ENCODE results near the gene SORD.

GRCh38 chr15:45112143-45112590 lies 89.2 kb downstream of the SORD start:
- TF ChIP-seq CTCF (conservative IDR thresholded peaks at IDR 0.05), result no peak
- TF ChIP-seq ZFX (IDR thresholded peaks at IDR 0.05), result no peak
